ENCODE results near the gene INTS15. TPM values are rescaled to one million over a fixed set of nuclear protein-coding genes. Genes with fewer than 3 reads are reported as not detected.

INTS15 gene
- total RNA-seq, 3 donors from 2014 or later = 24.5 to 38.5 (median 26.2) TPM

- Histone ChIP-seq H3K36me3 (ENCODE audit: low read depth) (peaks cover 4% of the 10 kb centered on the region), H3K4me1 (ENCODE audit: low read depth) (no peaks in the 10 kb centered on the region), H3K9me3 (peaks cover 2% of the 10 kb centered on the region), H3K4me3 (no peak overlapping the region)
- TF ChIP-seq CTCF (IDR thresholded peaks at IDR 0.05) = no peak
- intact Hi-C loops (cut with DNase I, micrococcal nuclease) = no loop called here
- DNase-seq = no peak
- ATAC-seq = no peak
Observed at GRCh38 chr7:6651851-6652445, 62.1 kb downstream of the INTS15 start.

GRCh38 chr7:6652446-6653011 is 62.7 kb downstream of the INTS15 start:
- intact Hi-C loops (cut with DNase I, micrococcal nuclease) = no loop called here
- TF ChIP-seq CTCF (IDR thresholded peaks at IDR 0.05) = no peak
- DNase-seq (no peak), ATAC-seq (no peak)
- Histone ChIP-seq H3K9me3 (peaks cover 2% of the 10 kb centered on the region), H3K4me3 (no peak overlapping the region), H3K36me3 (ENCODE audit: low read depth) (peaks cover 4% of the 10 kb centered on the region), H3K4me1 (ENCODE audit: low read depth) (no peaks in the 10 kb centered on the region)

- TF ChIP-seq CTCF (IDR thresholded peaks at IDR 0.05) = no peak
- Histone ChIP-seq H3K36me3 (ENCODE audit: low read depth) (peaks cover 4% of the 10 kb centered on the region), H3K4me1 (ENCODE audit: low read depth) (no peaks in the 10 kb centered on the region), H3K9me3 (peaks cover 2% of the 10 kb centered on the region), H3K4me3 (no peak overlapping the region)
- DNase-seq (no peak), ATAC-seq (no peak)
- intact Hi-C loops (cut with DNase I, micrococcal nuclease) = no loop called here
Observed at GRCh38 chr7:6653071-6654003, 63.5 kb downstream of the INTS15 start.

GRCh38 chr7:6654113-6654841 is 64.5 kb downstream of the INTS15 start:
- Histone ChIP-seq H3K4me1 (ENCODE audit: low read depth) (no peaks in the 10 kb centered on the region), H3K36me3 (ENCODE audit: low read depth) (peaks cover 4% of the 10 kb centered on the region), H3K9me3 (peaks cover 2% of the 10 kb centered on the region), H3K4me3 (no peak overlapping the region)
- ATAC-seq (no peak), DNase-seq (no peak)
- no peak for TF ChIP-seq CTCF (IDR thresholded peaks at IDR 0.05)
- intact Hi-C loops (cut with DNase I, micrococcal nuclease) = no loop called here

GRCh38 chr7:6654842-6655610 is 65.2 kb downstream of the INTS15 start:
- no peak for DNase-seq
- Histone ChIP-seq H3K9me3 (peaks cover 2% of the 10 kb centered on the region), H3K4me1 (ENCODE audit: low read depth) (no peaks in the 10 kb centered on the region), H3K36me3 (ENCODE audit: low read depth) (peaks cover 4% of the 10 kb centered on the region), H3K4me3 (no peak overlapping the region)
- intact Hi-C loops (cut with DNase I, micrococcal nuclease) = no loop called here
- no peak for TF ChIP-seq CTCF (IDR thresholded peaks at IDR 0.05)
- no peak for ATAC-seq

All from mucosa of descending colon (tissue), 3 donors.